GM12872 (cell line): ENCODE results near the gene DNASE1L3.

Experiments used
- CTCF ChIP-seq: IDR thresholded peaks from 3 replicates; pipeline ENCODE4 v1.5.1; 2011; ENCODE audit warnings: low read depth, mild to moderate bottlenecking, low read length, moderate library complexity; ENCODE audit not compliant: insufficient read depth

Gene DNASE1L3

GRCh38 chr3:58179235-58180098, 31.3 kb downstream of the DNASE1L3 start:
- no peak for TF ChIP-seq CTCF

DNA sequence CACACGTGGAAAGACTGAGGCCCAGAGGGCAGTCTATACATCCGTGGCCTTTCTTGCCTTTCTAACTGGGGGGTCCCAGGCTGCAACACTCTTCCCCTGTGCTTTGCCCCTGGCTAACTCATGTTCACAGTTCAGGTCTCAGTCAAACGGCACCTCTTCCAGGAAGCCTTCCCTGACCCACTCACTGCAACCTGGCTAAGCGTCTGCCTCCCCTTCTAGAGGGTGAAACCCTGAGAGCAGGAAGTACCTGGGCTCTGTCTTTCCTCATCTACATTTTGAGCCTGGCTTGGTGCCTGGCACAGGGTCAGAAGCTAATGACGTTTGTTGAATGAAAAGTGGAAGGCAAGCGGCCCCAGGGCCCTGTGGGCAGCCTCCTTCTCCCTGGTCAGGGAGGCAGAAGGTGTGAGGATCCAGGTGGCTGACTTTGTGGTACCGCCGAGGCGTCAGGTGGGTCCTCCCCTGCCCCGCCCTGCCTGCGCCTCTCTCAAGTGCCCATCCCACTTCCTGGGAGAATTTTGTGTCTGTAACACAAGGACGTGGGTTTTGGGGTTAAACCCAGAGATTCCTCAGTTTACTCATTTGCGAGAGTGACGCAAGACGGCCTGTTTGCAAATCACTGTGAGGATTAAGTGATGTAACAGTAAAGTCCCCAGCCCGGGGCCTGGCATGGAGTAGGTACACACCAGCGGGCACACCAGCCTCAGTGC, 32.1 kb downstream of the DNASE1L3 start:
- no peak for TF ChIP-seq CTCF

- peak; percentile 89 for TF ChIP-seq CTCF
These were observed 32.8 kb downstream of the DNASE1L3 start for GRCh38 chr3:58177747-58178527.

DNA sequence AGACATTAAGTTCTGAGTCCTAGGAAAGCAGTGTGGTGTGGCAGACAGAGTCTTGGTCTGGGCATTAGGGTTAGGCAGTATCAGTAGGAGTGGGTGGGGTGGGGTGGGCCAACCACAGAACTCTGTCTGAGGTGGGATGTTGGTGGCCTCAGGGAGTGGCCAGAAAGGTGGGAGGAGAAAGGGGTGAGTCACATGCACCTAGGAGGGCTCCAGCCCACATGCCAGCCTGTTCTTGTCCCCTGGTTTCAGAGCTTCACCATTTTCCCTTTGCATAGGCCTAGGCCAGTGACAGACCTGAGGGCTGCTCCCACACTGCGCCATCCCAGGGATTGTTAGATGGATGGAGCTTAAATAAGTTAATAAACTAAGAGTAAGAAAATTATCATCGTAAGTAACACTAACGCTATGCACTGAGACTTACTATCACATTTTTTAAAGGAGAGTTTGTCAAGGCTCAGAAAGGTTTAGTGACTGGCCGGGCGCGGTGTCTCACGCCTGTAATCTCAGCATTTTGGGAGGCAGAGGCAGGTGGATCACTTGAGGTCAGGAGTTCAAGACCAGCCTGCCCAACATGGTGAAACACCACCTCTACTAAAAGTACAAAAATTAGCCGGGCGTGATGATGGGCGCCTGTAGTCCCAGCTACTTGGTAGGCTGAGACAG, 33.8 kb downstream of the DNASE1L3 start:
- no peak for TF ChIP-seq CTCF

DNA sequence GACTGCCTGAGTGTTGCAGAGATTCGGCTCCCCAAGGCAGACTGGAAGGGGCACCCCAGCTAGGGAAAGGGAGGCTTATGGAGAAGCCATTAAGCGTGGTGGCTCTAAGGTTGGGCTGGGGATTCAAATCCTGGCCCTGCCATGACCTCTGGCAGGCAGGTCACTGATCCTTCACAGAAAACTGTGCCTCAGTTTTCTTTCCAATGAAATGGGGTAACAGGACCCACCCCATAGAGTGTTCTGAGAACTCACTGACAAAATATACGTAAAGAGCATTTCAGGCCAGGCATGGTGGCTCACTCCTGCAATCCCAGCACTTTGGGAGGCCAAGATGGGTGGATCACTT, 34.6 kb downstream of the DNASE1L3 start:
- no peak for TF ChIP-seq CTCF

DNA sequence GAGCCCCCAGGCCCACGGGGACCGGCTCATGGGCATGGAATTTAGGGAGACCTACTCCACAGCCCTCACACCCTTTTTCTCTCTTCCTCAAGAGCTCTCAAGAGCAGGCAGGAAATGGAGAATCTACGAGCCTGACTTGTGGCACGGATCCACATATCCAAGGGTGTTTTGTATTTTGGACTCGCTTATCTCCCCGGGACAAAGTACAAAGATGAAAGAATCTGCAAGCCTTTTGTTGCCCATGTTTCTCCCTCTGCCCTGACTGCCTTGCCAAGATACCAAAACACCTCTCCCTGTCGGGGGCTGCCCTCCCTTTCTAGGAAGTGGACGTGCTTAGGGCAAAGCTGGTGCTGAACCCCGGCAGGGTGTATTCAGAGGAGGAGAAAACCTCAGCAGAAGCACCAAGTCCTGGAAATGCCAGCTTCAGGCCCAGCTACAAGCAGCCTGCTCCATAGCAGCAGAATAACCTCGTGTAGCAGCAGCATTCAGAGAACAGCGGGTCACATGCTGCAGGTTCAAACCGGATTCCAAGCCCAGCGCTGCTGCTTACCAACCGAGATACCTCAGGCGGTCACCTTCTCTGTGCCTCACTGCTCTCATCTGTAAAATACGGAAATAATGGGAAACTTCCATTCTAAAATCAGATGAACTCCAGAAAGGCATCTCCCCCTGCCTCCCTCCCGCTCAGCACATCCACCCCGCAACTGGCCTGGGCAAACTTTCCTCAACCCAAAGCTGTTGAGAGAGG, 35.2 kb downstream of the DNASE1L3 start:
- TF ChIP-seq CTCF: no peak
